ENCODE measurements around the gene PIP5KL1. TPM values are rescaled to one million over a fixed set of nuclear protein-coding genes. Genes with fewer than 3 reads are reported as not detected.

The PIP5KL1 gene
- total and polyA plus RNA-seq, 2 experiments from 2014 or later = 13.4 to 19.5 TPM

DNA sequence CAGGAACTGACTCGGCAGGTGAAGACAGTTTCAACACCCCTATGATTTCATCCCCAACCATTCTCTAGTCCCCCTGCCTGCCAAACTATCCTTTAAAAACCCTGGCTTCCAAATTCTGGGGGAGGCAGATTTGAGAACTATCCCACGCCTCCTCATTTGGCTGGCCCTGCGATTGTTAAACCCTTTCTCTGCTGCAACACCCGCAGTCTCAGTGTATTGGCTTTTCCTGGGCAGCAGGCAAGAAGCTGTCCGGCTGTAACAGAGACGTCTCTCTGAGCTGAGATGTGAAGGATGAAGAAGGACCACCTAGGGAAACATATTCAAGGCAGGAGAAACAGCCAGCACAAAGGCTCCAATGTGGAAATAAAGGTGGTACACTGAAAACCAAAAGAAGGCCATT, 37.7 kb downstream of the PIP5KL1 start:
- no peak overlapping the region for H3K4me2 ChIP-seq
- H2AFZ ChIP-seq = no peak overlapping the region
- H3F3A ChIP-seq (replicated peaks; ENCODE audit: low read depth) = peaks cover 7% of the 10 kb centered on the region
- Mint-ChIP-seq H3K4me1 (peaks cover 8% of the 10 kb centered on the region), H3K27me3 (ENCODE audit: insufficient read depth, low read depth, poor library complexity) (peaks cover 8% of the 10 kb centered on the region), H3K27ac (no peak overlapping the region), H3K9me3 (no peaks in the 10 kb centered on the region), H3K4me3 (no peak overlapping the region), H3K36me3 (ENCODE audit: low read depth) (peaks cover 57% of the 10 kb centered on the region)
- DNase-seq (ENCODE audit: low spot score) (no peak), ATAC-seq (no peak)
- no peaks in the 10 kb centered on the region for H3K9me2 ChIP-seq (ENCODE audit: insufficient read depth)
- H3K27me3 ChIP-seq (ENCODE audit: insufficient read depth) = no peaks in the 10 kb centered on the region
- no peak for TF ChIP-seq NANOG (IDR thresholded peaks at IDR 0.05; ENCODE audit: borderline replicate concordance)
- no peak for TF ChIP-seq ZNF331 (CRISPR knock-in tag; IDR thresholded peaks at IDR 0.05; ENCODE audit: low read depth)
- TF ChIP-seq ZNF114 (CRISPR knock-in tag; IDR thresholded peaks at IDR 0.05) = no peak
- no peak for TF ChIP-seq EZH2phosphoT487 (IDR thresholded peaks at IDR 0.05; ENCODE audit: unreplicated experiment)
- TF ChIP-seq, protein P1, sequence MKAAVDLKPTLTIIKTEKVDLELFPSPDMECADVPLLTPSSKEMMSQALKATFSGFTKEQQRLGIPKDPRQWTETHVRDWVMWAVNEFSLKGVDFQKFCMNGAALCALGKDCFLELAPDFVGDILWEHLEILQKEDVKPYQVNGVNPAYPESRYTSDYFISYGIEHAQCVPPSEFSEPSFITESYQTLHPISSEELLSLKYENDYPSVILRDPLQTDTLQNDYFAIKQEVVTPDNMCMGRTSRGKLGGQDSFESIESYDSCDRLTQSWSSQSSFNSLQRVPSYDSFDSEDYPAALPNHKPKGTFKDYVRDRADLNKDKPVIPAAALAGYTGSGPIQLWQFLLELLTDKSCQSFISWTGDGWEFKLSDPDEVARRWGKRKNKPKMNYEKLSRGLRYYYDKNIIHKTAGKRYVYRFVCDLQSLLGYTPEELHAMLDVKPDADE (IDR thresholded peaks at IDR 0.05) = no peak
- no peak for TF ChIP-seq REST (IDR thresholded peaks at IDR 0.05; ENCODE audit: unreplicated experiment)
- TF ChIP-seq, protein P2, sequence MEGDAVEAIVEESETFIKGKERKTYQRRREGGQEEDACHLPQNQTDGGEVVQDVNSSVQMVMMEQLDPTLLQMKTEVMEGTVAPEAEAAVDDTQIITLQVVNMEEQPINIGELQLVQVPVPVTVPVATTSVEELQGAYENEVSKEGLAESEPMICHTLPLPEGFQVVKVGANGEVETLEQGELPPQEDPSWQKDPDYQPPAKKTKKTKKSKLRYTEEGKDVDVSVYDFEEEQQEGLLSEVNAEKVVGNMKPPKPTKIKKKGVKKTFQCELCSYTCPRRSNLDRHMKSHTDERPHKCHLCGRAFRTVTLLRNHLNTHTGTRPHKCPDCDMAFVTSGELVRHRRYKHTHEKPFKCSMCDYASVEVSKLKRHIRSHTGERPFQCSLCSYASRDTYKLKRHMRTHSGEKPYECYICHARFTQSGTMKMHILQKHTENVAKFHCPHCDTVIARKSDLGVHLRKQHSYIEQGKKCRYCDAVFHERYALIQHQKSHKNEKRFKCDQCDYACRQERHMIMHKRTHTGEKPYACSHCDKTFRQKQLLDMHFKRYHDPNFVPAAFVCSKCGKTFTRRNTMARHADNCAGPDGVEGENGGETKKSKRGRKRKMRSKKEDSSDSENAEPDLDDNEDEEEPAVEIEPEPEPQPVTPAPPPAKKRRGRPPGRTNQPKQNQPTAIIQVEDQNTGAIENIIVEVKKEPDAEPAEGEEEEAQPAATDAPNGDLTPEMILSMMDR (conservative IDR thresholded peaks at IDR 0.05; ENCODE audit: low read depth in 2 of 2) = no peak
- no peak for TF ChIP-seq CREB1 (CRISPR knock-in tag; IDR thresholded peaks at IDR 0.05; ENCODE audit: low read depth)
- TF ChIP-seq, protein P3, sequence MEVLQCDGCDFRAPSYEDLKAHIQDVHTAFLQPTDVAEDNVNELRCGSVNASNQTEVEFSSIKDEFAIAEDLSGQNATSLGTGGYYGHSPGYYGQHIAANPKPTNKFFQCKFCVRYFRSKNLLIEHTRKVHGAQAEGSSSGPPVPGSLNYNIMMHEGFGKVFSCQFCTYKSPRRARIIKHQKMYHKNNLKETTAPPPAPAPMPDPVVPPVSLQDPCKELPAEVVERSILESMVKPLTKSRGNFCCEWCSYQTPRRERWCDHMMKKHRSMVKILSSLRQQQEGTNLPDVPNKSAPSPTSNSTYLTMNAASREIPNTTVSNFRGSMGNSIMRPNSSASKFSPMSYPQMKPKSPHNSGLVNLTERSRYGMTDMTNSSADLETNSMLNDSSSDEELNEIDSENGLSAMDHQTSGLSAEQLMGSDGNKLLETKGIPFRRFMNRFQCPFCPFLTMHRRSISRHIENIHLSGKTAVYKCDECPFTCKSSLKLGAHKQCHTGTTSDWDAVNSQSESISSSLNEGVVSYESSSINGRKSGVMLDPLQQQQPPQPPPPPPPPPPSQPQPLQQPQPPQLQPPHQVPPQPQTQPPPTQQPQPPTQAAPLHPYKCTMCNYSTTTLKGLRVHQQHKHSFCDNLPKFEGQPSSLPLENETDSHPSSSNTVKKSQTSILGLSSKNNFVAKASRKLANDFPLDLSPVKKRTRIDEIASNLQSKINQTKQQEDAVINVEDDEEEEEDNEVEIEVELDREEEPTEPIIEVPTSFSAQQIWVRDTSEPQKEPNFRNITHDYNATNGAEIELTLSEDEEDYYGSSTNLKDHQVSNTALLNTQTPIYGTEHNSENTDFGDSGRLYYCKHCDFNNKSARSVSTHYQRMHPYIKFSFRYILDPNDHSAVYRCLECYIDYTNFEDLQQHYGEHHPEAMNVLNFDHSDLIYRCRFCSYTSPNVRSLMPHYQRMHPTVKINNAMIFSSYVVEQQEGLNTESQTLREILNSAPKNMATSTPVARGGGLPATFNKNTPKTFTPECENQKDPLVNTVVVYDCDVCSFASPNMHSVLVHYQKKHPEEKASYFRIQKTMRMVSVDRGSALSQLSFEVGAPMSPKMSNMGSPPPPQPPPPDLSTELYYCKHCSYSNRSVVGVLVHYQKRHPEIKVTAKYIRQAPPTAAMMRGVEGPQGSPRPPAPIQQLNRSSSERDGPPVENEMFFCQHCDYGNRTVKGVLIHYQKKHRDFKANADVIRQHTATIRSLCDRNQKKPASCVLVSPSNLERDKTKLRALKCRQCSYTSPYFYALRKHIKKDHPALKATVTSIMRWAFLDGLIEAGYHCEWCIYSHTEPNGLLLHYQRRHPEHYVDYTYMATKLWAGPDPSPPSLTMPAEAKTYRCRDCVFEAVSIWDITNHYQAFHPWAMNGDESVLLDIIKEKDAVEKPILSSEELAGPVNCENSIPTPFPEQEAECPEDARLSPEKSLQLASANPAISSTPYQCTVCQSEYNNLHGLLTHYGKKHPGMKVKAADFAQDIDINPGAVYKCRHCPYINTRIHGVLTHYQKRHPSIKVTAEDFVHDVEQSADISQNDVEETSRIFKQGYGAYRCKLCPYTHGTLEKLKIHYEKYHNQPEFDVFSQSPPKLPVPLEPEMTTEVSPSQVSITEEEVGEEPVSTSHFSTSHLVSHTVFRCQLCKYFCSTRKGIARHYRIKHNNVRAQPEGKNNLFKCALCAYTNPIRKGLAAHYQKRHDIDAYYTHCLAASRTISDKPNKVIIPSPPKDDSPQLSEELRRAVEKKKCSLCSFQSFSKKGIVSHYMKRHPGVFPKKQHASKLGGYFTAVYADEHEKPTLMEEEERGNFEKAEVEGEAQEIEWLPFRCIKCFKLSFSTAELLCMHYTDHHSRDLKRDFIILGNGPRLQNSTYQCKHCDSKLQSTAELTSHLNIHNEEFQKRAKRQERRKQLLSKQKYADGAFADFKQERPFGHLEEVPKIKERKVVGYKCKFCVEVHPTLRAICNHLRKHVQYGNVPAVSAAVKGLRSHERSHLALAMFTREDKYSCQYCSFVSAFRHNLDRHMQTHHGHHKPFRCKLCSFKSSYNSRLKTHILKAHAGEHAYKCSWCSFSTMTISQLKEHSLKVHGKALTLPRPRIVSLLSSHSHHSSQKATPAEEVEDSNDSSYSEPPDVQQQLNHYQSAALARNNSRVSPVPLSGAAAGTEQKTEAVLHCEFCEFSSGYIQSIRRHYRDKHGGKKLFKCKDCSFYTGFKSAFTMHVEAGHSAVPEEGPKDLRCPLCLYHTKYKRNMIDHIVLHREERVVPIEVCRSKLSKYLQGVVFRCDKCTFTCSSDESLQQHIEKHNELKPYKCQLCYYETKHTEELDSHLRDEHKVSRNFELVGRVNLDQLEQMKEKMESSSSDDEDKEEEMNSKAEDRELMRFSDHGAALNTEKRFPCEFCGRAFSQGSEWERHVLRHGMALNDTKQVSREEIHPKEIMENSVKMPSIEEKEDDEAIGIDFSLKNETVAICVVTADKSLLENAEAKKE (CRISPR knock-in tag; IDR thresholded peaks at IDR 0.05) = no peak
- TF ChIP-seq POLR2AphosphoS5 (IDR thresholded peaks at IDR 0.05; ENCODE audit: low read depth) = no peak
- TF ChIP-seq EZH2 (IDR thresholded peaks at IDR 0.05; ENCODE audit: low read depth, unreplicated experiment) = no peak
- TF ChIP-seq STAT1 (IDR thresholded peaks at IDR 0.05; ENCODE audit: unreplicated experiment) = no peak
- TF ChIP-seq JUNB (IDR thresholded peaks at IDR 0.05; ENCODE audit: unreplicated experiment) = no peak
- H3K4me3 ChIP-seq = no peak overlapping the region
- H3K36me3 ChIP-seq (ENCODE audit: insufficient read depth) = peaks cover 35% of the 10 kb centered on the region
- peaks cover 6% of the 10 kb centered on the region for H3K79me2 ChIP-seq (replicated peaks; ENCODE audit: insufficient read depth)
- H4K20me1 ChIP-seq (replicated peaks; ENCODE audit: insufficient read depth) = peaks cover 18% of the 10 kb centered on the region
- H3K27ac ChIP-seq (ENCODE audit: low read depth) = no peak overlapping the region
- peaks cover 11% of the 10 kb centered on the region for H3K4me1 ChIP-seq (ENCODE audit: insufficient read depth)
